ENCODE data around the gene ZNF749.

- TF ChIP-seq POLR2AphosphoS5 (IDR thresholded peaks at IDR 0.05; ENCODE audit: low read length) (peak; percentile 54), FOS (IDR thresholded peaks at IDR 0.05; ENCODE audit: borderline replicate concordance, extremely low read depth, insufficient read length) (no peak), HDAC6 (IDR thresholded peaks at IDR 0.05; ENCODE audit: unreplicated experiment) (no peak)
These were observed 42.3 kb downstream of the ZNF749 start, which contains the start of gene ZNF772 for GRCh38 chr19:57477191-57478008.

All from GM12878 (cell line).